Sciatic nerve (tissue), 2 donors: ENCODE measurements around the gene ABL1. TPM values are rescaled to one million over a fixed set of nuclear protein-coding genes. Genes with fewer than 3 reads are reported as not detected.
"Not testable (repeated sequence)": the region's sequence is repeated elsewhere in the genome, so short reads cannot be mapped to it uniquely, and the experiment has no call there.

Experiments used
- ATAC-seq: fragments of 200-7000 bp; cut with Tn5 transposase; one replicate; pipeline ENCODE4 v1.9.1; 2020; ENCODE audit warnings: mild to moderate bottlenecking, moderate library complexity
- DNase-seq: peaks from one replicate; pipeline ENCODE4 v3.0.0-alpha.2; 2020; ENCODE audit warnings: low spot score
- intact Hi-C: fragments of 100-400 bp; cut with DNase I; formaldehyde crosslinking; loops from one replicate; pipeline ENCODE4 v1.14.2; 2022
- total RNA-seq: library from RNA; stranded (reverse); fragmentation: NEBNext Ultra II Directional; extraction: Animal tissue kit (Norgen Biotek cat#: 25700); gene quantifications from one replicate; pipeline ENCODE4 v1.2.1, GENCODE V29; 2021
- donor health status: DM: no; HTN: no; CAD: no.
- donor health status: DM: no; HTN: no; CAD: no.

ABL1 gene
- total RNA-seq, 1 donor from 2014 or later = 85.8 TPM

- DNase-seq = no peak
- no peak for ATAC-seq
- intact Hi-C loops = no loop called here
Measured at GRCh38 chr9:130908878-130909355, 73.9 kb downstream of the ABL1 start.

GRCh38 chr9:130910041-130910440 is 75.0 kb downstream of the ABL1 start:
- intact Hi-C loops, DNase-seq: not testable (repeated sequence)

GRCh38 chr9:130910670-130911069 is 75.6 kb downstream of the ABL1 start:
- DNase-seq = not testable (repeated sequence)

More at GRCh38 chr9:130910041-130910440, 75.0 kb downstream of the ABL1 start:
- ATAC-seq = not testable (repeated sequence)

GRCh38 chr9:130911254-130912049 is 76.4 kb downstream of the ABL1 start:
- DNase-seq (no peak), ATAC-seq (no peak)
- intact Hi-C loops = no loop called here

More at GRCh38 chr9:130910670-130911069, 75.6 kb downstream of the ABL1 start:
- intact Hi-C loops, ATAC-seq: not testable (repeated sequence)

- no peak for DNase-seq
- peak; percentile 64 for ATAC-seq
- intact Hi-C loops = no loop called here
Measured at GRCh38 chr9:130912932-130913598, 78.0 kb downstream of the ABL1 start.

GRCh38 chr9:130913599-130914416 is 78.8 kb downstream of the ABL1 start:
- intact Hi-C loops = no loop called here
- DNase-seq (no peak), ATAC-seq (no peak)

GRCh38 chr9:130914417-130915095 is 79.5 kb downstream of the ABL1 start:
- ATAC-seq (no peak), DNase-seq (no peak)
- intact Hi-C loops = no loop called here

GRCh38 chr9:130915096-130915447 is 80.0 kb downstream of the ABL1 start:
- DNase-seq (no peak), ATAC-seq (no peak)
- intact Hi-C loops = no loop called here

- intact Hi-C loops = no loop called here
- no peak for DNase-seq
- no peak for ATAC-seq
Measured at GRCh38 chr9:130917168-130917960, 82.3 kb downstream of the ABL1 start.

GRCh38 chr9:130918101-130918825 is 83.2 kb downstream of the ABL1 start:
- intact Hi-C loops = no loop called here
- ATAC-seq = no peak
- no peak for DNase-seq

GRCh38 chr9:130918826-130919558 is 83.9 kb downstream of the ABL1 start:
- intact Hi-C loops = no loop called here
- ATAC-seq = no peak

GRCh38 chr9:130919559-130920145 is 84.6 kb downstream of the ABL1 start:
- ATAC-seq (no peak), DNase-seq (no peak)
- intact Hi-C loops = no loop called here

More at GRCh38 chr9:130918826-130919558, 83.9 kb downstream of the ABL1 start:
- no peak for DNase-seq

- intact Hi-C loops = no loop called here
- ATAC-seq (no peak), DNase-seq (no peak)
Measured at GRCh38 chr9:130920233-130920632, 85.2 kb downstream of the ABL1 start.

GRCh38 chr9:130920762-130921299 is 85.8 kb downstream of the ABL1 start:
- ATAC-seq = no peak
- intact Hi-C loops = no loop called here
- DNase-seq = no peak

- no peak for ATAC-seq
- no peak for DNase-seq
- intact Hi-C loops = no loop called here
Measured at GRCh38 chr9:130921300-130921988, 86.4 kb downstream of the ABL1 start.
